Measurements from ENCODE around the gene RNF150.

The RNF150 gene

GRCh38 chr4:140903522-140904475, 229.5 kb downstream of the RNF150 start:
- DNase-seq: peak; percentile 58

DNA sequence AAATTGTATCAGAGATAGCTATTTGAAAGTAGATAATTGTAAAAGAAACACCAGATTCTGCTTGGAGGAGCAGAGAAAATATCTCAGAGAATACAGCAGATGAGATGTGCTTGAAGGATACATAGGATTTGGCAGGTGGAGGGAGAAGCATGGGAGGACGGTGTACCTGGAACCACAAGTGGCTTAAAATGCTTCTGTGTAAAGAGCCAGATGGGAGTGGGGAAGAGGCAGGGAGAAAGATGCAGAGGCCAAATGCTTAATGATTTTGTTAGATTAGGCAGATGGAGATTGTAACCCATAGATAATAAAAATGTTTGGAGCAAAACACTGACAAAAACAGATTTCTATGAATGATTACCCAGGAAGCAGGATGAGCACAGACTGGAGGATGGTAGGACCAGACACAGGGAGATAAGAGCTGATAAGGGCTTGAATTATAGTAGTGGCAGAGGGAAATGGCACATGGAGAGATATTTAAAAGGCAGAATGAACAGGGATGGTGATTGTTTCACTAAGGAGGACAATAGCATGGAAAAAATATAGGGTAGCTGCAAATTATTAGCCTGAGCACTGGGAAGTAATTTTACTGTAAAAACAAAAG, 231.4 kb downstream of the RNF150 start:
- DNase-seq: no peak

DNA sequence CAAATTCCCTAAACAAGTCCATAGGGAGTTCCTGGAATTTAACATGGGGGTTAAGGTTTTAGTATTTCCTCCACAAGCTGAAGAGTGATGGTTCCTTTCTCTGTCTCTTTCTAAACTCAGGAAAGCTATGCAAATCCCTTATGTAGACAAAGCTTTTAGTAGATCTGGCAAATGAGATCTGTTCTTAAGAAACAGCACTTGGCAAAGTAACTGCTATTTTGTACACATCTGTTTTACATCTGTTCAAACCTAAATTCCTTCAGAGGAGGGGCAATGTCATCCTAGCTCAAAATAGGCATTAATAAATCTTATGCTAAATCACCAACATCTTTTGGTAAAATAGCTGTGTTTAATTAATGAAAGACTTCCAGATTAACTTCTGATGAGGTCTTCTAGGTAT, 239.3 kb downstream of the RNF150 start:
- DNase-seq: peak; percentile 60

DNA sequence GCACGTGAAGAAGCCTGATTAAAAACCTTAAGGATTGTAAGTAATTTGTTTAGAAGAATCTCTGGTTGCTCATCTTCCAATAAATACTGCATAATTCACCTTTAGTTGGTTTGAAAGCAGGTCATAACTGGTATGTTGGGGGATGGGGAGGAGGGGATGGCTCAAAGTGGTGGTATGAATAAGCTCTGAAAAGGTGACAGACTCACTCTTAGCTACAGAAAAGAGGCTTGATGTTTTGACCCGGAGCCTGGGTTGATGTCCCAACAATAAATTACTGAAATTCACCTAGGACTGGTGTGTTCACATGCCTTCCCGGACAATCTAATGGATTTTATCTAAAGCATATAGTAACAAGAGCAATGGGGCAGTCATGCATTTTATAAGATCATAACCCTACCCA, 245.2 kb downstream of the RNF150 start:
- no peak for DNase-seq

- no peak for DNase-seq
These were observed 245.8 kb downstream of the RNF150 start for GRCh38 chr4:140887467-140887866.

- peak; percentile 59 for DNase-seq
These were observed 248.7 kb downstream of the RNF150 start for GRCh38 chr4:140884431-140885058.

- DNase-seq: no peak
These were observed 255.5 kb downstream of the RNF150 start for GRCh38 chr4:140877781-140878180.

- DNase-seq: no peak
These were observed 256.5 kb downstream of the RNF150 start for GRCh38 chr4:140876615-140877364.

GRCh38 chr4:140875746-140876452, 257.4 kb downstream of the RNF150 start:
- no peak for DNase-seq

- no peak for DNase-seq
These were observed 259.2 kb downstream of the RNF150 start for GRCh38 chr4:140874056-140874455.

- DNase-seq: no peak
These were observed 261.9 kb downstream of the RNF150 start for GRCh38 chr4:140871368-140871767.

DNA sequence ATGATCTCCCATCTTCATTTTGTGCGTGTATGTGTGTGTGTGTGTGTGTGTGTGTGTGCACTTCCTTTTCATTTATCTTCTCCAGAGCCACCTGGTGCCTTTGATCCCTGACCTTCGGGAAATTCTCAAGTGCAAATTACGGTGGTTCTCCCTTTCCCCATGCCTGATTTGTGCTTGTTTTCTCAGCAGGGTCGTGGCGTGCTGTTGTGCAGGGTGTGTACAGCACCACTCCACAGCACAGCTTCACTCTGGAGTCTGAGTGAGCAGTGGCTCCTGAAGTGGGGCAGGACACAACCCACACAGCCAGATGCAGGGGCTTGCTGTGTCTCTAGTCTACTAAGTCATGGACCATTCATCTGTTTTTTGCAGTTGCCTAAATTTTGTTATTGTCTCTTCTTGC, 262.8 kb downstream of the RNF150 start:
- DNase-seq: peak; percentile 36

GRCh38 chr4:140869446-140869845, 263.8 kb downstream of the RNF150 start:
- no peak for DNase-seq

DNA sequence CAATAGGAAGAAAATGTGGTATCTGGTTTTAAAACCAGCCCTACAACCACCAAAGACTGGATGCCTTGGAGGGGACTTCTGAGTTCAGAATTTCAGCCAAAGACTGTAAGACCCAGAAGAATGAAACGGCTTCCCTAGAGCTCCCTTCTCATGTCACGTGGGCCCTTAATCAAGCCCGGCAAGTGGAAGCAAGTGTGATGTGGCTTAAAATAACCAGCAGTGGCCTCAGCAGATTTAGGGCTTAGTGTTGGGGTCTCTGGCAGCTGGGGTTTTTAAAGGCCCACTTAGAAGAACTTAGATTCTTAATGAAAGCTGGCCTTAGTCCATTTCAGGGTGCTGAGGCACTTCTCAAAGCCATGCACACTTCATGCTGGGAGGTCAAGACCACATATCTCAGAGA, 265.9 kb downstream of the RNF150 start:
- peak; percentile 31 for DNase-seq

DNA sequence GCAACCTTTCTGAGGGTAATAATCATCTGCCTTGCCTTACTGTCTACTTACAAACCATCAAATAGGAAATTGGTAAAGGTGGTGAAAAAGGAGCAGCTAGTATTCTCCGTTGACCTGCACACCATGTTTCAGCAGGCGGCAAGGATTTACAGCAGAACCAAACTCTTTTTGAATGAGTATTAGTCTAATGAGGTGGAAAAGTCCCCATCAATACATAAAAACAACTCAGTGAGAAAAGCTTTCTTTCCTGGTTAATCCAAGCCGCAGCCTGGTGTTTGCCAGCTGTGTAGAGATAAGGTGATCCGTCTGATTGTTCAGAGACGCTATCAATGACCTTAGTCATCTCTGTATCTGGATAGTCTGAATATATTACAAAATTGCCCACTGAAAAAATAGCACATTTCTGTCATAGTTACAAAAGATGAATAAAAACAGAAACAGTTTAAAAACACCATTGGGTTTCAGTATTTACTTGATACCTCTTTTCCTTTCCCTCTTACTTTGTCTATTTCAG, 266.7 kb downstream of the RNF150 start:
- peak; percentile 42 for DNase-seq

GRCh38 chr4:140865253-140866217, 267.7 kb downstream of the RNF150 start:
- DNase-seq: no peak

DNA sequence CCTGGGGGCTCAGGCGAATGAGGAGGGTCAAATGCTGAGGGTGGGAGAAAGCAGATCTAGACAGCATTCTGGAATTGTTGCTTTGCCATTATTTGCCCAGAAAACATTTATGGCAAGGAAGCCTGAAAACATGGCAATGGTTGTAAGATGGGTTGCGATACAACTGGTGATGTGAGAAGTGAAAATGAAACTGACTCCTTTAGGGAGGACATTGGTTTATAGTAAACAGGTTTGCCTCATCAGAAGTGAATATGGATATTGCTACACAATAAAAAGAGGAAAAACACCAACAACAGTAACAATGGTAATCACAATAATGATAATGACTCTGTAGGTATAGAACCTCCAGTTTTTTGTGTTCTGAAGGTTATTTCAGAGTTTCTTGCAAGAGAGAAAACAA, 270.1 kb downstream of the RNF150 start:
- no peak for DNase-seq

DNA sequence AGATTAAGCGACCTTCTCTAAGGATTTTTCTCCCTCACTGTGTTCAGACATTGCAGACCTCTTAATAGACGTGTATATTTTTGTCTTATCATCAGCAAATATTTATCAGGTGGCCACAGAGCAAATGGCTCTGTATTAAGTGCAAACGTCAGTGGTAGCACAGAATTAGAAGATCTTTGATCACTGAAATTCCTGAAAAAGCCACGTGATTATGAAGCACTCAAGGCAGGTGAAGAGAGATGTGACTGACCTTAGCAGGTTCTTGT, 271.2 kb downstream of the RNF150 start:
- DNase-seq: no peak

- peak; percentile 95 for DNase-seq
These were observed 271.7 kb downstream of the RNF150 start for GRCh38 chr4:140861359-140862176.

DNA sequence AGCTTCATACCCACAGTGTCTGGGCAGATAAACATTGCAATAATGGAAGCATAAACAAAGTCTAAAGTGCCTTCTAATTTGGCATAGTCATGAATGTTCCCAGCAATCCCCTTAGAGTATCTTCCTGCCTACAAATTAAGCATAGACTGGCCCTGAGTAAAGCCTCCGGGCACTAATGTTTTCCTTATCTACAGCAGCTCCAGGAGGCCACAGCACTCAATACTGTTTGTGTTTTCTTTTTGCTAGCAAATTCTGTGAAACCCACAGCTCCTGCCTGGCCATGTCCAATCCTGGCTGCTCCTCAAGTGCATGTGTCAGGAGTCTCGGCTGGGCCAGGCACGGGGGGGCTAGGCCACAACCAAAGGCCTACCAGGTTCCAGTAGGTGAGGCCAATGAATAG, 274.4 kb downstream of the RNF150 start:
- DNase-seq: no peak

All from eye (tissue), 1 donor.